Esophagus mucosa (tissue), 1 donor: ENCODE data around the gene GLS. TPM values are rescaled to one million over a fixed set of nuclear protein-coding genes. Genes with fewer than 3 reads are reported as not detected.

Experiments
- ATAC-seq: fragments of 200-7000 bp; cut with Tn5 transposase; one replicate; pipeline ENCODE4 v1.9.1; 2020
- total RNA-seq: library from RNA; stranded (reverse); gene quantifications from one replicate; pipeline ENCODE4 v1.2.4, GENCODE V29; 2023
- donor health status: DM: yes; HTN: yes; CAD: no.

Gene GLS
- total RNA-seq, 1 donor from 2014 or later: 25.9 TPM

- peak; percentile 40 for ATAC-seq
These were observed 115.8 kb downstream of the GLS start for GRCh38 chr2:190996338-190996946.

GRCh38 chr2:190996947-190997346 lies 116.3 kb downstream of the GLS start:
- no peak for ATAC-seq

DNA sequence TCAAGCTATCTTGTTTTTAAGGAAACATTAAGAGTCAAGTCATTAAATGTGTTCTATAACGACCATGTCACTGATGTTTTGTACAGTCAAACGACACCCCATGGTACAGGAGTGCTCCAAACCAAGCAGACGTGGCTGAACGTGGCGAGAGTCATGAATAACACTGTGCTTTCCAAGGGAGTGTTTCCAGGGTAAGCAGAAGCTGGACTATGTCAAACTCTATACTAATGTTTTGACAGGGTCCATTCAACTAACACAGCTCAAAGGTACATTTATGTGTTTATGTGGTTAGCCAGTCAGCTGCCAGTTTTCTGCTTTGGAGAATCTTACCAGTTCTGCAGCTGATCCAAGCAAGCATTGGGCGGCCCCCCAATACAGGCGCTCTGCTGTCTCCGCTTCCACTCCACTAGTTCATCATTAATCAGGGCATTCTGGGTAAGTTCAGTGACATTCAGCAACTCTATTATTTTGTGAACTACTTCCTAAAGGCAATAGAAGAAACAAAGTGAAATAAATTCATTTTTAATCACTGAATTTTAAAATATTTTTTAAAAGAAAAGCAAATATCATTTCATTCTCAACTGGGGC lies 117.0 kb downstream of the GLS start:
- no peak for ATAC-seq

DNA sequence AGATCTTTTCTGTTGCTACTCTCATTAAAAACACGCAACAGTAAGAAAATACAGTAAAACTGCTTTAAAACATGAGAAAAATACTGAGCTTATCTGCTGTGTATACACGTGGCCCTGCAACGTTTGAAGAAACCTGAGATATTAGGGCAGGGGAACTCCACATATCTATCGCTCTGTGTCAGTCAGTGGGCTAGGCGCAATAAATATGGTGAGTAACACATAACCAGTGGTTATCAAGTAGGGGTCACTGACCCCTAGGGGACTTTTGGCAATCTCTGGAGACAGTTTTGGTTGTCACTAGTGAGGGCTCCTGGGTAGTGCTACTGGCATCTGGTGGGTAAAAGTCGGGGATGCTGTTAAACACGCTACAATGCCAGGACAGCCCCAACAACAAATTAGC lies 118.4 kb downstream of the GLS start:
- no peak for ATAC-seq

- no peak for ATAC-seq
These were observed 119.5 kb downstream of the GLS start for GRCh38 chr2:190999949-191000665.

DNA sequence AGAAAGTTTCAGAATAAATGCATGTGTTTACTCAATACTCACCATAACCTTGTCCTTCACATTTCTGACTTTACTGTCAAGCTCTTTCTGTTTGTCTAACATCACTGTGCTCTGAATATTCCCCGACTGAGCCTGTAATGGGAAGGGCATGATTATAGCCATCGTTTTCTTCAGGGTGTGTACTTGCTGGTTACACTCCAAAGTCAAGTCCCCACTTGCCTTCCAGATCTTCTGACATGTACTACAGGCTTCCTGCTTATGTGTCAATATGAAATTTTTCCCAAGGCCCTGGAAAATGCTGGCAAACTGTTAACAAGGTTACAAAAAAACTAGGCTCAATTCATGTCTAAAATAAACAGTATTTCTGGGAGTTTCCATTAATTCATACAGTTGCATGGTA lies 120.4 kb downstream of the GLS start:
- ATAC-seq: peak; percentile 96

DNA sequence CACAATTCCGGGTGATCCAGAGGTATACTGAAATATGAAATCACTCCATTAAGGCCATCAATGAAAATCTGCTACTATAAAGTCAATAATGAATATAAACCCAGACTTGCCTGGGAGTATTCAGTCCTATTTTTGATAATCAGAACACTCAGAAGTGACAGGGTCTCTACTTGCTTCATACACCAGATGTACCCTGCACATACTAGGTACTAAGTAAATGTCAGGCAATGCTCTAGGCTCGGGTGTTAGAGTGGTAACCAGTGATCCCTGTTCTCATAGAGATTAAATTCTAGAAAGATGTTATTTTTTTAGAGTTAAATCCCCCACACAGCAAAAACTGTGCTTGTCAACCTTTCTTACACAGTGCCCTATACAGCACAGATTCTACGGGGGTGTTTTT lies 121.0 kb downstream of the GLS start:
- no peak for ATAC-seq

DNA sequence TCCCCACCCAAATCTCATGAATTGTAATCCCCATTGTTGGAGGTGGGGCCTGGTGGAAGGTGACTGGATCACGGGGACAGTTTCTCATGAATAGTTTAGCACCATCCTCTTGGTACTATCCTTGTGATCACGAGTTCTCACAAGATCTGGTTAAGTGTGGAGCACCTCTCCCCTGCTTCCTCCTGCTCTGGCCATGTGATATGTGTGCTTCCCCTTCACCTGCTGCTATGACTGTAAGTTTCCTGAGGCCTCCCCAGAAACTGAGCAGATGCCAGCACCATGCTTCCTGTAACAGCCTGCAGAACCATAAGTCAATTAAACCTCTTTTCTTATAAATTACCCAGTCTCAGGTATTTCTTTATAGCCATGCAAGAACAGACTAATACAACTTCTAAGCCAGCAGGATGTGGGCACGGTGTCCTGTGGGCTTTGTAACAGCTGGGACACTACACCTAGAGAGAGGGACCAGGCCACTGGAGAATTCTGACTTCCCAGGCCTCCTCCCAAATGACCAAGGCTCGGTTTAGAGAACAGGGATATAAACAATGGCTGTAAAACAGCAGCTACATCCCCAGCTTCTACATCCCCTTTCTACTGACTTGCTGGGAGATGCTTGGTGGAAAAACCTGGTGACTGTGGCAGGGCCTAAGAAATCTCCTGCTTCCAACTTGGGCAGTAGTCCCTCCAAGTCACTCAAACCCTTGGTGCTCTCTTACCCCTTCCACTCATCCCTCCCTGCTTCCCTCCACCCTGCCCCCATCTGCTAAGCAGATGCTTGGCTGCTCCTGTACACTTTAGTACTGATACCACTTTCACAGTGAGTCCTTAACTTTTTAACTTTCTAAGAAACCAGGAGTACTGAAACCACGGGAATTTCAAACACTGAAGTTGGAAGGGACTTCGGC lies 123.0 kb downstream of the GLS start:
- ATAC-seq: no peak

GRCh38 chr2:191006297-191006696 lies 125.7 kb downstream of the GLS start:
- no peak for ATAC-seq

- no peak for ATAC-seq
These were observed 126.6 kb downstream of the GLS start for GRCh38 chr2:191006997-191007783.

- ATAC-seq: no peak
These were observed 127.7 kb downstream of the GLS start for GRCh38 chr2:191008286-191008685.

DNA sequence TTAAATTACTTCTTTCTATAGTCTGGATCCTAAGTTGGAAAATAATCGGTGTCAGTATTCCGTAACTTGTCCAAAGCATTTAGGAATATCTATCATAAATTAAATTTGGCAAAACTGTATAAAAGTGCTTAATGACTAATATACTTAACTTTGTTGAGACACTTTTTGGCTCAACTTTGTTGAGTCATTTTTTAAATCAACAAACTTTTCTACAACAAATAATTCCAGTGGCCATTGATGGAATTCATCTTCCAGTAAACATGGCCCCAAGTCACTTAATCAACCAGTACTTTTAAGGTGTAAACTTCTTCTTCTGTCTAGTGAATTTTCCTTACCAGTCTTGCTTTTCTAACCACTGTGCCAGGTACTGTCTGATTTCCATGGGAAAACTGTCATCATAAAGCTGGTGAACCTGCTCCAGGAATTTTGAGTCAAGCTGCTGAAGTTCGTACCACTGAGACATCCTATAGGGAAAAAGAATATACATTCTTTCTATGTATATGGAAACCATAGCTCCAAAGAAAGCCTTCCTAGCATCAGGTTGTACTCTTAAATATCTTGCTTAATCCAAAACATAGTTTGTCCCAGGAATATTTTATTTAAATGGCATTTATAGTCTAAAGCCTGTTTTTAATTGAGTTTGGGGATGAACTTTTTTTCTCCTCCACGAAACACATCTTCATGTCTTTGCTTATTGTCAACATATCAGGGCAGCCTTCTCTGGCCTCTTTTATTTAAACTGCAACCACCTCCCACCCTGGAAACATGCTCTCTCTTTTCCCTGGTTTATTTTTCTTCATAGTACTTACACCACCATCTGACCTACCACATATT lies 129.1 kb downstream of the GLS start:
- no peak for ATAC-seq

DNA sequence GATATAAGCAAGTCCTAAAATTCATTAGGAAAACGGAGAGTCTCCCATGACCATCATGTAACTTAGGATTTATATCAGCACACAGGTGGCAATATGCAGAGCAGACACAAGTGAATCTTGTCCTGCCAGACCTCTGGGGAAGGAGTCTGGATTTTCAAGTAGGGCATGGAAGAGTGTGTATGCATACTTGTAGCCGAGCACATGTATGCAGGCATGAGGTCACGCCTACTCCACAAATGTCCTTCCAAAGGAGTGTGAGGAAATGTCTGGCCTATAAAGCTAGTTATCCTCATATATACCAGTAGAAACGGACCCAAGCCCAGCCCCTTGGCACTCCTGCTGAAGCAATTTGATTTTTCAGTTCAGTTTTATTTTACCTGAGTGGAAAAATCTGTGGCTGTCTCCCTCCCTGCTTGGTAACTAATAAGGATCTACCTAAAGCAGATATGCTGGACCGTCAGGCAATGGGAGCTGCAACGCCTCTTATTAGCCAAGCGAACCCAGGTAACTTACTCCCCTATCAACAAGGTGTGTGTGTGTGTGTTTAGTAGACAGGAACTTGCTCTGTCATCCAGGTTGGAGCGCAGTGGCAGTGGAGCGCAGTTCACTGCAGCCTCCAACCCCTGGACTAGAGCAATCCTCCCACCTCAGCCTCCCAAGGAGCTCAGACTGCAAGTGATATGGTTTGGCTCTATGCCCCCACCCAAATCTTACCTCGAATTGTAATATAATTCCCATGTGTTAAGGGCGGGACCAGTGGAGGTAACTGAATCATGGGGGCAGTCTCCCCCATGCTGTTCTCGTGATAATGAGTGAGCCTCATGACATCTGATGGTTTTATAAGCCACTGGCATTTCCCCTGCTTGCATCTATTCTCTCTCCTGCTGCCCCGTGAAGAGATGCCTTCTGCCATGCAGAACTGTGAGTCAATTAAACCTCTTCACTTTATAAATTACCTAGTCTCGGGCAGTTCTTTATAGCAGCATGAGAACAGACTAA lies 130.6 kb downstream of the GLS start:
- ATAC-seq: no peak

GRCh38 chr2:191012346-191012745 lies 131.7 kb downstream of the GLS start:
- ATAC-seq: no peak

DNA sequence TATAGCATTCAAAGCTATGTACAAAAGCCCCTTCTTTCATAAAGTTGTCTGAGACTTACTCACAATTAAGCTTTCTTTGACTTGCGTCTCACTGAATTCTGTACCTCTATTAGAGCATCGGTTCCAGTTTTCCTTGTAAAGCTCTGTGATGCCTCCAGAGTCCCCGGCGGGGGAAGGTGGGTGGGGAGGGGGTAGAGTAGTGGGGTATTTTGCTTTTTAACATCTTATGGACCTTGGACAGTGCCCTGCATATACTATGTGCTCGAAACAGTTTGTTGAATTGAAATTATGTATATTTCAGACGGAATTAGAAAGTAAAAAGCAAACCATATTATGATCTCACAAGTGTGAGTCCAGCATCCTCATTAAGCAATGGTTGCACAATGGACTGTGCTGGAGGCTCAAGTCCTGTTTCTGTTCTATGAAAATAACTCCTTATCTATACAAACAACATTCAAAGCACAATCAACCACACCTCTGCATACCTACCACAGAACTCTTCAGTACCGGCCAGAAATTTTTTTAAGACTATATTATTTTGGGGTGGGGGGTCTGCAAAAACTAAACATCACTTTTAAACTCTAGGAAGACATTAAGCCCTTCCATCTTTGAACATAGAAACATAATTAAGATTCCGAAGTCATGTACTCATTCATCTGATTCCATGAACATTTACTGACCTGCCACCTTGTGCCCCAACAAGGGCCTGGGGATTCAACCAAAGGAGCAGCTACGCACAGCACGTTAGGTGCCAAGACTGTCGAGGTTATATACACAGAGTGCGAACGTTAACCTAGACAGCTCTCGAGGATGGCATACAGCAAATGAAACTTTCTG lies 132.4 kb downstream of the GLS start:
- peak; percentile 38 for ATAC-seq

DNA sequence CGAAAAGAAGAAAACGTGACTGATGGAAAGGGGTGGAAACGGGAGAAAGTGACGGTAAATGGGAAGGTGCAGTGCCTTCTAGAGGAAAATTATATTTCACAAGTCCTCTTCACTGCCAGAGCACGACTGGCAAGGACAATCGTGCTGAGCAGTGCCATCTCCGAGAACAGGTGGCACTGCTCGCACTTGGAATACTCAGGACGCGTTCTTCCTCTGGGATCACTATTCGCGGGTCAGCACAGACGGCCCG lies 133.0 kb downstream of the GLS start:
- no peak for ATAC-seq

- peak; percentile 98 for ATAC-seq
These were observed 133.5 kb downstream of the GLS start, which contains the start of gene STAT1 for GRCh38 chr2:191013932-191014652. Gene STAT1 (minus strand): TSS chr2:191014171. CDS start chr2:191010003, 4,168 bp downstream.

DNA sequence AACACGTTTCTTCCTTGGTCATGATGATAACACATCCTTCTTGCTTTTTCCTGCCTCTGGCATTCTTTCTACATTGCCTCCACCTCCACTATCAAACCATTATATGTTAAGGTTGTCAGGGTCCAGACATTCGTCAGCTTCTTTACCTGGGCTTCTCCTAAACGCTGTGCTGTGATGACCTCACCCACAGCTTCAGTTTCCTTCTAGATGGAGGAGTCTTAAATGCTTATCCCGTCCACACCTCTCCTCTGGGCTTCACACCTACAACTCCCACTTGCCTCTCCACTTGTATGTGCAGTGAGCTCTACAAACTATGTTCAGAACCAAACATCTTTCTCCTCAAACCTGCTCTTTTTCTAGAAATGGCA lies 134.0 kb downstream of the GLS start:
- ATAC-seq: no peak
